Panc1 (cell line): ENCODE data around the gene METTL22.

Experiments used
- CTCF ChIP-seq: fragments of 450-650 bp; IDR thresholded peaks from 2 replicates; pipeline ENCODE4 v1.5.1; 2017; ENCODE audit warnings: mild to moderate bottlenecking
- POLR2AphosphoS5 ChIP-seq: IDR thresholded peaks from 2 replicates; pipeline ENCODE4 v1.6.1; 2012; ENCODE audit warnings: mild to moderate bottlenecking, low read depth, low read length, moderate library complexity
- SIN3A ChIP-seq: IDR thresholded peaks from 2 replicates; pipeline ENCODE4 v1.6.1; 2012; ENCODE audit warnings: low read depth, mild to moderate bottlenecking, low read length, moderate library complexity, borderline replicate concordance; ENCODE audit not compliant: insufficient read depth
- TCF7L2 ChIP-seq: IDR thresholded peaks from 2 replicates; pipeline ENCODE4 v1.6.1; 2011; ENCODE audit warnings: mild to moderate bottlenecking, low read depth, low read length, inconsistent platforms
- TF ChIP-seq, protein P1 (sequence below), 2 experiments: IDR thresholded peaks; 2 replicates each; pipeline ENCODE4 v1.6.1; 2011 to 2012; ENCODE audit warnings: low read depth in 2 of 2, control low read depth in 1 of 2, low read length in 1 of 2, mild to moderate bottlenecking in 1 of 2, moderate library complexity in 1 of 2; ENCODE audit not compliant: insufficient read depth in 1 of 2

DNA sequence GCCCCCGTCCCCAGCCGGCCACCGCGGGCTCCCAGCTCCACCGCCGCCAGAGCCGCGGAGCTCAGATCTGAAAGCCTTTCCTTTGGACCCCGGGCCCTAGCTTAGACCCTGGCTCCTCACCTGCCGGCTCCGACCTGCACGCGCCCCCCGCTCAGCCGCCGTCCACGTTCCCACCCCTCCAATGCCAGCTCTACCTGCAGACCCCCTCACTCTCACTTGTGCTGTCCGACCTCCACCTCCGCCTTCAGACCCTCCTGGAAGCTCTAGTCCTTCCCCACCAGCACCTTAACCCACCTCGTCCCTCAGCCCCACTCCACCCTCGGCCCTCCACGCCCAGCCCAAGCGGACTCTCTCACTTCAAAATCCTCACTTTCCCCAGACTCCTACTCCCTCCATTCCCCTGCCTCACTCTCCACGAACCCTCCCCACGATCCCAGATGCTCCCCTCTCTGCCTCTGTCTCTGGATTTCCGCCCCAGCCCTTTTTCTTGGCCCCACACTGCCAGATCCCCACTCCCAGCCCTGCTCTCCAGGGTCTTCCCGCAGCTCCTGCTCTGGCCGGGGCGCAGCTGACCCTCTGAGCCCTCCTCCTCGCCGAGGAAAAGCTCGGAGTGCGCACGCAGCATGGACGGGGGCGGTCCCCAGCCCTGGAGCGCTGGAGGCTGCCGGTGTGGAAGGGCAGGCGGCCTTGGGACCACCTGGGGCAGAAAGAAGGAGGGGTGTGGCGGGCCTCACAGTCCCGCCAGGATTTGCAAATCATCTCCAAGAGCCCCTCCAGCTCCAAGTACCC lies 31.4 kb upstream of the METTL22 start, which contains the start of gene TMEM114:
- TF ChIP-seq CTCF: no peak
- TF ChIP-seq, protein P1, sequence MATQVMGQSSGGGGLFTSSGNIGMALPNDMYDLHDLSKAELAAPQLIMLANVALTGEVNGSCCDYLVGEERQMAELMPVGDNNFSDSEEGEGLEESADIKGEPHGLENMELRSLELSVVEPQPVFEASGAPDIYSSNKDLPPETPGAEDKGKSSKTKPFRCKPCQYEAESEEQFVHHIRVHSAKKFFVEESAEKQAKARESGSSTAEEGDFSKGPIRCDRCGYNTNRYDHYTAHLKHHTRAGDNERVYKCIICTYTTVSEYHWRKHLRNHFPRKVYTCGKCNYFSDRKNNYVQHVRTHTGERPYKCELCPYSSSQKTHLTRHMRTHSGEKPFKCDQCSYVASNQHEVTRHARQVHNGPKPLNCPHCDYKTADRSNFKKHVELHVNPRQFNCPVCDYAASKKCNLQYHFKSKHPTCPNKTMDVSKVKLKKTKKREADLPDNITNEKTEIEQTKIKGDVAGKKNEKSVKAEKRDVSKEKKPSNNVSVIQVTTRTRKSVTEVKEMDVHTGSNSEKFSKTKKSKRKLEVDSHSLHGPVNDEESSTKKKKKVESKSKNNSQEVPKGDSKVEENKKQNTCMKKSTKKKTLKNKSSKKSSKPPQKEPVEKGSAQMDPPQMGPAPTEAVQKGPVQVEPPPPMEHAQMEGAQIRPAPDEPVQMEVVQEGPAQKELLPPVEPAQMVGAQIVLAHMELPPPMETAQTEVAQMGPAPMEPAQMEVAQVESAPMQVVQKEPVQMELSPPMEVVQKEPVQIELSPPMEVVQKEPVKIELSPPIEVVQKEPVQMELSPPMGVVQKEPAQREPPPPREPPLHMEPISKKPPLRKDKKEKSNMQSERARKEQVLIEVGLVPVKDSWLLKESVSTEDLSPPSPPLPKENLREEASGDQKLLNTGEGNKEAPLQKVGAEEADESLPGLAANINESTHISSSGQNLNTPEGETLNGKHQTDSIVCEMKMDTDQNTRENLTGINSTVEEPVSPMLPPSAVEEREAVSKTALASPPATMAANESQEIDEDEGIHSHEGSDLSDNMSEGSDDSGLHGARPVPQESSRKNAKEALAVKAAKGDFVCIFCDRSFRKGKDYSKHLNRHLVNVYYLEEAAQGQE (IDR thresholded peaks at IDR 0.05; ENCODE audit: insufficient read depth in 1 of 2, low read depth in 2 of 2, low read length in 1 of 2): no peak
- TF ChIP-seq SIN3A: no peak
- TF ChIP-seq POLR2AphosphoS5: no peak
- no peak for TF ChIP-seq TCF7L2
